ENCODE data around the gene EXOC4. TPM values are rescaled to one million over a fixed set of nuclear protein-coding genes. Genes with fewer than 3 reads are reported as not detected.

The EXOC4 gene
- total RNA-seq, 4 donors from 2014 or later: 52.4 to 82.2 (median 67.0) TPM

DNA sequence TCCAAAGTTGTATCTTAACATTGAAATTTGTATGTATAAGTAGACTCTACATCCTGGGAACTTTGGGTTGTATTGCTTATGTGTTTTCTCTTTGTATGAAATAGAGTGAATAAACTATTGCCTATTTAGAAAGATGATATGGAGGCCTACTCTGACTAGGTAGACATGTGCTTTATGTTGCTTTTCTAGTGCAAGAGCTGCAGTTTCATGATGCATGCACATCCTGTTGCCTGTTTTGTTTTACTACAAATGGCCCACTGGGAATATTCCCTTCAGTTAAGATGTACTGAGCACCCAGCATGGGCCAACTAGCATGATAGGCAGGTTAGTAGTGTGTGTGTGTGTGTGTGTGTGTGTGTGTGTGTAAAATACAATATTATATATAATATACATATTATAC is 592.1 kb downstream of the EXOC4 start:
- intact Hi-C loops (cut with DNase I; ENCODE audit: low total_unique reads): no loop called here

DNA sequence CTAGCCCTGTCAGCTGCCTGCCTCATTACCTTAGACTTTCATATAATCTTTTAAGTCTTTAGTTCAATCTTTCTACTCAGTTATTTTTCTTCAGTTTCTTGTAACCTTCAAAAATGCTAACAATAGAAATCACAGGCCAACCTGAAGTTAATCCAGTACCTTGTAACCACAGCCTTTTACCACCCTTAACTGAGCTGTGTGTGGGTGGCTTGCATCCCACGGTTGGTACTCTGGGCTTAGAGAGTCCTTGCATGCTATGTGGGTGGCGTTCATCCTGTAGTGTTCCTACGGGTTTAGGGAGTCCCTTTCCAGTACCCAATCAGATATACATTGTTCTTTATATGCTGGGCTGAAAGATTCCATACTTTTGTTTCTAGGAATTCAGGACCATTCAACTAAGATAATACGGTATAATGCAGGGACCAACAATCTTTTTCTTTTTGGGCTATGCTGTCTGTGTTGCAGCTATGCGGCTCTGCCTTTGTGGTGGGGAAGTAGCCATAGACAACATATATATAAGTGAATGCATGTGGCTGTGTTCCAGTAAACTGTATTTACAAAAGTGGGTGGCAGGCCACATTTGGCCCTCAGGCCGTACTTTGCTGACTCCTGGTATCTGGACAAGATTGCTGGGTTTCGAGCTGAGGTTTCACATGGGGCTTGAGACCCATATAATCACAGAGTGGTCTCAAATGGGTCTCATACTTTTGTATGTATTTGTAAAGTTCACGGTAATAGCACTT is 593.5 kb downstream of the EXOC4 start:
- no peak for DNase-seq (ENCODE audit: low spot score in 2 of 2)
- no peak overlapping the region for H3K4me3 ChIP-seq (ENCODE audit: low read depth, poor library complexity, severe bottlenecking)
- TF ChIP-seq, protein P1, sequence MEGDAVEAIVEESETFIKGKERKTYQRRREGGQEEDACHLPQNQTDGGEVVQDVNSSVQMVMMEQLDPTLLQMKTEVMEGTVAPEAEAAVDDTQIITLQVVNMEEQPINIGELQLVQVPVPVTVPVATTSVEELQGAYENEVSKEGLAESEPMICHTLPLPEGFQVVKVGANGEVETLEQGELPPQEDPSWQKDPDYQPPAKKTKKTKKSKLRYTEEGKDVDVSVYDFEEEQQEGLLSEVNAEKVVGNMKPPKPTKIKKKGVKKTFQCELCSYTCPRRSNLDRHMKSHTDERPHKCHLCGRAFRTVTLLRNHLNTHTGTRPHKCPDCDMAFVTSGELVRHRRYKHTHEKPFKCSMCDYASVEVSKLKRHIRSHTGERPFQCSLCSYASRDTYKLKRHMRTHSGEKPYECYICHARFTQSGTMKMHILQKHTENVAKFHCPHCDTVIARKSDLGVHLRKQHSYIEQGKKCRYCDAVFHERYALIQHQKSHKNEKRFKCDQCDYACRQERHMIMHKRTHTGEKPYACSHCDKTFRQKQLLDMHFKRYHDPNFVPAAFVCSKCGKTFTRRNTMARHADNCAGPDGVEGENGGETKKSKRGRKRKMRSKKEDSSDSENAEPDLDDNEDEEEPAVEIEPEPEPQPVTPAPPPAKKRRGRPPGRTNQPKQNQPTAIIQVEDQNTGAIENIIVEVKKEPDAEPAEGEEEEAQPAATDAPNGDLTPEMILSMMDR (IDR thresholded peaks at IDR 0.05): no peak
- TF ChIP-seq POLR2A (IDR thresholded peaks at IDR 0.05): no peak
- intact Hi-C loops (cut with DNase I; ENCODE audit: low total_unique reads): no loop called here
- WGBS, 2 donors: 87 to 91% methylated on average over 8 of the region's 8 CpGs

More for the DNA sequence above, 592.1 kb downstream of the EXOC4 start:
- TF ChIP-seq, protein P1 (IDR thresholded peaks at IDR 0.05): no peak
- H3K4me3 ChIP-seq (ENCODE audit: low read depth, poor library complexity, severe bottlenecking): no peak overlapping the region
- no peak for DNase-seq (ENCODE audit: low spot score in 2 of 2)

DNA sequence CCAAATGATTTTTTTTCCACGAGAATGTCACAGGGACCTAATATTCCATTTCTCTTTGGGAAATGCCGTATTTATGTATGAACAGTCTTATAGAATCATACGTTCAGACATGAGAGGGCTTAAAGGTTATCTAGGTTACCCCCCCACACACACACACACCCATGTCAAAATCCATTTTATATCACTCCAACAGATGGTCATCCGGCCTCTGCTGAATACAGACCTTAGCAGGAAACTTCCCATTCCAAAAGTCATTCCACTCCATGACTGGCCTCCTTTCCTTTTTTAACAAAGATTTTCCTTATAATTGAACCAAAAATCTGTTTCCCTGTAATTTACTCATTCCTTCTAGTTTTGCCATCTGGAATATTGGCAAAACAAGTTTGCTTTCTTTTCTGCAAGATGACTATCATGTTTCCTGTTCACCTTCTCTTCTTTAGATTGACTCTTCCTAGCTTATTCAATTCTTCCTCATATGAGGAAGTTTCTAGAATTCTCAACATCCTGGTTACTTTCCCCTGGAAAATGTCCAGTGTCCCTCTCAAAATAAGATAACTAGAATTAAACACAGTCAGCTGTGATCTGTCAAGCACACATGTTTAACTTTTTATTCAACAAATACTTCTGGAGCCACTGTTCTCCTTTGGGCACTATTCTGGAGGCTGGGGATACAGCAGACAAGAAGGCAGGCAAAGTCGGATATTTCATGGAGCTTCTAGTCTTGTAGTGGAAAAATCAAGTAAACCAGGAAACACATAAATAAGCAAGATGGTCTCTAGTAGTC is 597.8 kb downstream of the EXOC4 start:
- TF ChIP-seq, protein P1 (IDR thresholded peaks at IDR 0.05): no peak
- 88 to 92% methylated on average over 5 of the region's 5 CpGs for WGBS, 2 donors
- intact Hi-C loops (cut with DNase I; ENCODE audit: low total_unique reads): no loop called here
- H3K4me3 ChIP-seq (ENCODE audit: low read depth, poor library complexity, severe bottlenecking): no peak overlapping the region
- no peak for DNase-seq (ENCODE audit: low spot score in 2 of 2)

DNA sequence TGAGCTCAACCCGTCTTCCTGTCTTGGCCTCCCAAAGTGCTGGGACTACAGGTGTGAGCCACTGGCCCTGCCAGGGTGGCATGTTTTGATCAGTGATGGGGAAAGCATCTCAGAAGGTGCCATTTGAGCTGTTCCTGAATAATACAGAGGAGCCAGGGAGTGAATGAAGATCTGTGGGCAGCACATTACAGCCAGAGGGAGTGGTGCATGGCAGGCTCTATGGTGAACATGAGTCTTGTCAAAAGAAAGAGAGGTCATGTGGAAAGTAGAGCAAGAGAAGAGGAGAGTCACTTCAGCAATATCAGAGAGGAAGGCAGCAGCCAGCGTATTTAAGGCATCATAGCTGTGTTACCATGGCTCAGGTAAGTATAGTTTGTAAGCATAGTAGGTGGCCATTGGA is 598.5 kb downstream of the EXOC4 start:
- no peak for DNase-seq (ENCODE audit: low spot score in 2 of 2)
- 98 to 100% methylated on average over 2 of the region's 2 CpGs for whole genome bisulfite sequencing, 2 donors
- intact Hi-C loops (cut with DNase I; ENCODE audit: low total_unique reads): no loop called here
- no peak overlapping the region for H3K4me3 ChIP-seq (ENCODE audit: low read depth, poor library complexity, severe bottlenecking)
- TF ChIP-seq, protein P1 (IDR thresholded peaks at IDR 0.05): no peak
- no peak for TF ChIP-seq POLR2A (IDR thresholded peaks at IDR 0.05)

DNA sequence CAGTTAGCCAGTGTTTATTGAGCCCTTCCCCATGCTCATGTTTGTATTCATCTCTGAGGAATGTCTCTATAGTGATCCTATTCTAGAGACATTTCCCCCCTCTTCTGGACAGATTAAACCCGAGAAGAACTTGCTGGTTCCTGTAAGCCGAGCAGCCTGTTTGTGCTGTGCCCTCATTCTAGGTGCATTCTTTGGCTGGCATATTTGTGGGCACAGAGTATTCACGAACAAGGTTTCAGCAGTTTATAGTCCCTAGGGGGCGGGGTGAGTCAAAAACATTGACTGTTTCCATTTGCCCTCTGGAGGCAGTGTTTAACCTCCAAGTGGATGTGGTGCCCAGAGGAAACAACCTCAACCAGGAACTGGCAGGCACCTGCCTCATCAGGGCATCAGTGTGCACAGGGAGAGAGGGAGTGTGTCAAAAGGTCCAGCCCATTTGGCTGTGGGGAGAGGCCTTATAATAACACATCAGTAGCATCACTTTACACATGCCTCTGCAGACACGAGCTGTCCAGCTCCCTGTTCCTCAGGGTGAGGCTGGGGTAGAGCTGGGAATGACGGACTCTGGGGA is 600.9 kb downstream of the EXOC4 start:
- TF ChIP-seq, protein P1 (IDR thresholded peaks at IDR 0.05): no peak
- TF ChIP-seq POLR2A (IDR thresholded peaks at IDR 0.05): no peak
- intact Hi-C loops (cut with DNase I; ENCODE audit: low total_unique reads): no loop called here
- peak in 1 of 2 donors; percentile 48 for DNase-seq (ENCODE audit: low spot score in 2 of 2)
- no peak overlapping the region for H3K4me3 ChIP-seq (ENCODE audit: low read depth, poor library complexity, severe bottlenecking)
- WGBS, 2 donors: 41 to 56% methylated on average over 6 of the region's 6 CpGs

Data from lower leg skin (tissue), 4 donors.